8988T (cell line): ENCODE data around the gene NFS1.

Experiments
- DNase-seq: peaks from one replicate; pipeline ENCODE4 v3.0.0; 2011

Gene NFS1

DNA sequence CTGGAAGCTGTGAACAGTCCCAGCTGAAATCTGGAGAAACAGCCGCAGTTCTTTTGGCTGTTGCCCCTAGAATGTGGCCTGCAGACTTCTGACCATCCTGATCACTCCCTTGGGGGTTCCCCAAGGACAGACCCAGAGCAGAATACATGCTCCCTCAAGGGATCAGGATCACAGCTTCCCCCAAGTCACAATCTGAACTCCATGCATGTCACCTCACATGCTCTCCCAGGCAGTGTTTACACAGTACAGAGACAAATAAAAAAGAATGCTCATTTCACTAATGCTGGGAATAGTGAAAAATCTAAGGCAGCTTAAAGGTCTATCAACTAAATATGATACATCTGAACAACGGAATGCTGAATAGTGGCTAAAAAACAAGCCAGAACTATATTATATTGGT is 63.1 kb downstream of the NFS1 start:
- no peak for DNase-seq

DNA sequence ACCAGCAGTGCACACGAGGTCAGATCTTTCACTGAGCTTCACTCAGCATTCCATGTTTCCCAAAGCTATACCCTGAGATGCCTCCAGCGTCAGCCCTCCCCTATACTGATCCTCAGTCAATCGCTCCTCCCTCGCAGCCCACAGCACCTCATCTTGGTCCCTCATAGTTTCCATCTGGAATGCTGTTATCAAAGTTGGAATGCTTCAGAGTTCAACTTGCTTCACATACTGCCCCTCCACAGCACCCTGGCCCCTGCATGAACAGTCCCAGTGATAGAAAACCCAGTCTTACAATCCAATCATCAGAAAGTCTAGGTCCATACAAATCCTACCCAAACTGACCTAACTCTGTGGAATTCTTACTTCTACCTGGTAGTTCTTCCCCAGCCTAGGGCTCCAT is 63.5 kb downstream of the NFS1 start:
- DNase-seq = no peak

DNA sequence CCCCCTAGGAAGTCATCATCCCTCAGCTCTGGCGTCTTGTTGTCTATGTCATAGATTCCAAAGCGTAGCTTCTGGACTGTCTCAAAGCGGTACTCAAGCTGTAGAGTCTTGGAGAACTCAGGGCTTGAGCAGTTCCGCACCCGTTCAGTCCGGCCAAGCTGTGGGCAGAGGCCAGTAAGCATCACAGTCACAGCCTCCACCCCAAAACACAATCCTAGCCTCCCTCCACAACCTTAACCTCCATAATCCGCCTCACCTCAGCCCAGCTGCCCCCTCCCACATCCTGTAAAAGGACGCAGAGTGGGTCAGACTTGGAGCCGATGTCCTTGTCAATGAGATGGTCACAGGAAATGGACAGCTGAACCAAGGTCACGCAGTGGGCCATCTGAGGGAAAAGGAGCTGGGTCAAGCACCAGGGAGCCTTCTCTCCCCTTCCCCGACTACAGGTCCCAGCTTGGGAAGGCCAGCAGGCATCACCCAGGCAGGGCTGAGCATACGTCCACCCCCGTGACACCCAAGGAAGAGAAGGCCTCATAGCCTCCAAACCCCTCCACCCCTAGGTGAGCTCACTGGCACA is 66.5 kb downstream of the NFS1 start:
- no peak for DNase-seq

DNA sequence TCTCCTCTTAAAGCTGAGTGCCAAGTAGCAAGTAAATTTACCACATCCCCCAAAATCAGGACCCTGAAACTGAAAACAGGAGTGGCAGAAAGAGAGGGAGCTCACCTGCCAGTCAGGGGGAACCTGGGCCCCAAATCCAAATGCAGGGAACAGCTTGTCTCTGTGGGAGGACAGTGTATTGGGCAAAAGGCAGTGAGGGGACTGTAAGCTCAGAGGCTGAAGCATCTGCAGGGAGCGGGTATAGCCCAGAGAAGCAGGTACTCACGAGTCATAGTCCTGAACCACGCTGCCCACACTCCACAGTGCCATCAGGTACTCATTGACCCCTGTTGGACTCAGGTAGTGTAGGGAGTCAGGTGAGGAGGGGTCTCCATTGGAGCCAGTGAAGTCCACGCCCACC is 68.5 kb downstream of the NFS1 start:
- DNase-seq = no peak

DNA sequence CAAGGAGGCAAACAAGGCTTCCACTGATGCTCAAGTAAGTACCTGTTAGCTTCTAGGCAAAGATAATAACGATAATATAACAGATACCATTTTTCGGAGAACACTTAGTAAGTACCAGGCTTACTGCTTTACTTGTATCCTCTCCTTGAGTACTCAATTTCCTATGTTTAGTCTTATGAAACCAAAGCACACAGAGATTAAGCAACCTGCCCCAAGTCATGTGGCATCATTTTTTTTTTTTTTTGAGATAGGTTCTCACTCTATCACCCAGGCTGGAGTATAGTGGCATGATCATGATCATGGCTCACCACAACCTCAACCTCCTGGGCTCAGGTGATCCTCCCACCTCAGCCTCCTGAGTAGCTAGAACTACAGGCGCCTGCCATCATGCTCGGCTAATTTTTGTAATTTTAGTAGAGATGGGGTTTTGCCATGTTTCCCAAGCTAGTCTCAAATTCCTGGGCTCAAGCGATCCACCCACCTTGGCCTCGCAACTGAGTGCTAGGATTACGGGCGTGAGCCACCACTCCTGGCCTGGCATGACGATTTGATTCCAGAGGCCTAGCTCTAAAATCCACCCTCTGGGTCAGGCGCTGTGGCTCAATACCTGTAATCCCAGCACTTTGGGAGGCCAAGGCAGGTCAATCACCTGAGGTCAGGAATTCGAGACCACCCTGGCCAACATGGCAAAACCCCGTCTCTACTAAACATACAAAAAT is 69.6 kb downstream of the NFS1 start:
- no peak for DNase-seq

DNA sequence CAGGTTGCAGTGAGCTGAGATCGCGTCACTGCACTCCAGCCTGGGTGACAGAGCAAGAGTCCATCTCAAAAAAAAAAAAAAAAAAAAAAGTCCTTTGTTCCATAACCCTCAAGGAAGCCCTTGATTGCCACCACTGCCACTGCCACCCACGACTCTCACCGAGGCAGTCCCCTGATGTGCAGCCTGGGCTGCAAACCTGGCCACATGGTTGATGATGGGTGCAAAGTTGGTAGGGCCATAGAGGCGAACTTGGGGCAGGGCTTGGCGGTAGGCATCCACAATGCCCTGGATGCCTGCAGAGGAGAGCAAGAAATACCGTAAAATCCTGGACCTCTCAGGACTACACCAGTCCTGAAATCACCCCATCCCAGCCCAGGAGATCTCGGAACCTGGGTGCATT is 72.0 kb downstream of the NFS1 start:
- no peak for DNase-seq

DNA sequence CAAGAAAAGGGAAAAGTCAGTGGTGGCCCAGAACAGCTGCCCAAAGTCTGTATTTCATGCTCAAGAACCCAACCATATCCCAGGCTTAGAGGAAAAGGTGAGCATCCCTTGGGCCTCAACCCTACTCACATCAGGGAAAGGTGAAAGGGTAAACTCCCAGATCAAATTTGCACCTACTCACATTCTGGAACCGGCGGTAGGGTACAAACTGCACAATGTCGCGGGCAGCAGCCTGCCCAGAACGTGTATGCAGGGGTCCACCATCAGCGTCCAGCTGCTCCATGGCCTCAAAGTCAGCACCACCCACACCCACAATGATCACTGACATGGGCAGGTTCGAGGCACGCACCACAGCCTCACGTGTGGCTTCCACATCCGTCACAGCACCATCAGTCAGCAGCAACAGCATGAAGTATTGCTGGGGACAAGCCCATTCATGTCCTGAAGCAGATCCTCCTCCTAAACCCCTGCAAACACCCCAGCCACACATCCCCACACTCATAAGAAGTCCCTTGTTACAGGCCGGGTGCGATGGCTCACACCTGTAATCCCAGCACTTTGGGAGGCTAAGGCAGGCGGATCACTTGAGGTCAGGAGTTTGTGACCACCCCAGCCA is 72.7 kb downstream of the NFS1 start:
- no peak for DNase-seq

DNA sequence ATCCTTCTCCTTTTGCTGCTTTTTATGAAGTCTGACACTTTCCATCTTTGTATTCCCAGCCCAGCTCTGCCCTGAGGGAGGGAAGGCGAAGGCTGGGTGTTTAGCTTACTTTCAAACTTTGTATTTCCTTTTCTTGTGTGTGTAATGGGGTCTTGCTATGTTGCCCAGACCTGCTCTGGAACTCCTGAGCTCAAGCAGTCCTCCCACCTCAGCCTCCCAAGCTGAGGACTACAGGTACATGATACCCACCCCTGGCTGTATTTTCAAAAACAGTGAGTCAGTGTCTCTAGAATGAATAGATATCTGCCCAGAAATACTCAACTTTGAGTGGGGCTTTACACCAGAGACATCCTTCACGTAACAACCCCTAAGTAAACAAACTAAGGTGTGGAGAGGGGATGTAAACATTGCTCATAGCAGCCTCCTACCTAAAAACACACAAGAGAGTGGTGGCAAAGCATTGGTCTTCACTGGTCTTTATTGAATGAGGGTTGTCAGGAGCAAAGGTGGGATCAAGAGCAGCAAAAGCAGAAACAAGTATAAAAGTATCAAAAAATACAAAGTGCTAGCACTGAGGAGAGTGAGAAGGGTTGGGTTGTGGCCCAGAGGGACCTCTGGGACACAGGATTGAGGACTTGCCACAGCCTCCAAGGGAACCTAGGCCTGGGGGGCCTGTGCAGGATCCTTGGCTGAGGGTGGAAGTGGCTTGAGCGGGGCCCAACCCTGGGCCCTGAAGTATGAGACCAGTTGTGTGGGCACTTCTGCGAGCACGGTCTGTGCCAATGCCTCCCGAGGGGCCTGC is 73.4 kb downstream of the NFS1 start:
- no peak for DNase-seq

DNA sequence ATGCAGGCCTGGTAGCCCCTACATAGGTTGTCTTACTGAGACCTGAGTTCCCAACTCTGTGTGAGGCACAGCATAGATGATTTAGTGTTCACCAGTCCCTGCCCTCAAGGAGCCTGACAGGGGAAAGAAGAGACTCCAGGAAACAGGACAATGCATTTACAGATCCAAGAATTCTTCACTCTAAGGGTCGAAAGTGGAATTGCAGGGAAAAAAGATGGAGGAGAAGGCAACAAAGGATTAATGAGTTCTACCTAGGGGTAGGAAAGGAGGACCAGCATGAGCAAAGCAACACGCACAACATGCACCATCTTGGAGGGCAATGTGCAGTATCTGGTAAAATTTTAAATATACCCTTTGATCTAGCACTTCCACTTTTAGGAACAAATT is 77.6 kb downstream of the NFS1 start:
- no peak for DNase-seq

DNA sequence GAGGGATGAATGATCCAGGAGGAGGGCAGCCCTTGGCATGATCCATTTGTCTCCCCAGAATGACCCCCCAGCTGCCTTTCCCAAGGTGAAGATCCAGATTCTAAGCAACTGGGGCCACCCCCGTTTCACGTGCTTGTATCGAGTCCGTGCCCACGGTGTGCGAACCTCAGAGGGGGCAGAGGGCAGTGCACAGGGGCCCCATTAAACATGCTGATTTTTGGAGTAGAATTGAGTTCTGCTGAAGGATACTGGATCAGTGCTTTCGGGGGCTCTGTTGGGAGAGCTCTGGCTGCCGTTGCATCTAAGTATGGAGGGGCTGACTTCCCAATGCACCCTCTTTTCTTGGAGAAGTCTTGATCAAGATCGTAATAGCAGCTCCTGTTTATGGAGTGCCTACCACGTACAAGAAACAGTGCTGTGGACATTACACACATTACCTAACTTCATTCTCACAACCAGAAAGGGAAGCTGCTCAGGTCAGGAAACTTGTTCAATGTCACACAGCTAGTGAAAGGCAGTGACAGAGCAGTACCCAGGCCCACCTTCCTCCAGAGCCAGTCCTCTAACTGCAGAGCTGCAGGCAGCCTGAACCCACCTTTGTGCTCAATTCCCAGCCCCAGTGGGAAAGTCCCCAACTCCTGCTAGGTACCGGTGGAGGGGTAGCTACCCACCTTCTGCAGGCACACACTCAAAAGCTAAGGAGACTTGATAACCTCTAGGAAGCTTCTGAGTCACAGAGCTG is 78.2 kb downstream of the NFS1 start:
- no peak for DNase-seq

DNA sequence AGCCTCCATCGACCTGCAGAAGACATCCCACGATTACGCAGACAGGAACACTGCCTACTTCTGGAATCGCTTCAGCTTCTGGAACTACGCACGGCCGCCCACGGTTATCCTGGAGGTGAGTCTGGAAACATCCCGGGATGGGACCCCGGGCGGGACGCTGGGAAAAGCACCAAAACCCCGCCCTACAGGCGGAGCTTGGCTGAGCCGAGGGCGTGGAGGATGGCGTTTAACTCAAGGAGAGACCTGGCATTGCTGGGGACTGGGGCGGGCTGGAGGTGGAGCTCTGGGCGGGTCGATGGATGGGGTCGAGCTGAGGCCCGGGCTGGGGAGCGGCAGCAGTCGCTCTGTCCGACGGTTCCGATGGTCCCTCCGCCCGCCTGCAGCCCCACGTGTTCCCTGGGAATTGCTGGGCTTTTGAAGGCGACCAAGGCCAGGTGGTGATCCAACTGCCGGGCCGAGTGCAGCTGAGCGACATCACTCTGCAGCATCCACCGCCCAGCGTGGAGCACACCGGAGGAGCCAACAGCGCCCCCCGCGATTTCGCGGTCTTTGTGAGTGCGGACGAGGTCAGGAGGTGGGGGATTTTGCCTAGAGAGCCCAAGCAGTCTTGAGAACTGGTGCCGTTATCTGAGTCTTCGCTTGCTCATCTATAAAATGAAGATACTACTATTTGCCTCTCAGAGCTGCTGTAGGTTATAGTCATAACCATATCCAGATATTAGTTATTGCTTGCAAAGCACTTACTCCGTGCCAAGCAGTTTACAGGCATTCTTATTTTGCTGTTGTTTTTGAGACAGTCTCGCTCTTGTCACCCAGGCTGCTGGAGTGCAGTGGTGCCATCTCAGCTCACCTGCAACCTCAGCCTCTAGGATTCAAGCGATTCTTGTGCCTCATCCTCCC is 79.7 kb downstream of the NFS1 start:
- DNase-seq = peak; percentile 92

DNA sequence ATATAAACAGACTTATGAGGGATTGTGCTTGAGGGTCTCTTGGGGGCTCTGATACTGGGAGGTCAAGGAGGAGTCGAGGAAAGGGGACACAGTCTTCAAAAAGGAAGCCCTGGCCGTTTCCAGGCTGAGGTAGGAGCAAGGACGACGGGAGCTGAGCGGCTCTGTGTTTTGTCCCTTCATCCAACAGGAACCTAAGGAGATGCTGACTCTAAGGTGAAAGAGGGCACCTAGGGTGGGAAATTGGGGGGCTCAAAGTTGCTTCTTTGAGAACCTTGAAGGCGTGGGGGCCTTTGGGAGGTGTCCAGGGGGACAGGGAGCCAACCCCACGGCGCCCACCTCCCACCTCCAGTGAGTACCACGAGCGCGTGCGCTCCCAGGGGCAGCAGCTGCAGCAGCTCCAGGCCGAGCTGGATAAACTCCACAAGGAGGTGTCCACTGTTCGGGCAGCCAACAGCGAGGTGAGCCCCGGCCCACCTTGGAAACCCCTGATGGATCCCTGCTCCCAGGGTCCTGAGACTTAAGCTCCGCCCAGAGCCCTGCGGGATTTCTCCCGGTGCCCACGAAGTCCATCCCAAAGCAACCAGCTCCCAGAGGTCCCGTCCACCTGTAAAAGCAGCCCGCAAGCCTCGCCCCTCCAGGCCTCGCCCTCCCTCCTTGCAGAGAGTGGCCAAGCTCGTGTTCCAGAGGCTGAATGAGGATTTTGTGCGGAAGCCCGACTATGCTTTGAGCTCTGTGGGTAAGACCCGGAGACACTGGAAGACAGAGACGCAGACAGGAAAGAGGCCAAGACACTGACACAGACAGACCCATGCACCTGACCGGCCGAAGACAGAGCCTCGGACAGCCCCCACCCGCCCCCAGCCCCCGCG is 80.7 kb downstream of the NFS1 start:
- DNase-seq = no peak
